MM.1S (cell line): ENCODE results near the gene EPB41L2.

ENCODE experiments used
- DNase-seq: peaks from one replicate; pipeline ENCODE4 v3.0.0-alpha.2; 2015
- H2AFZ ChIP-seq: fragments of 300-600 bp; sonication (generic); 2 replicates; pipeline ENCODE4 v1.6.0; 2016; ENCODE audit warnings: antibody characterized with exemption, low read length
- H3F3A ChIP-seq: fragments of 300-600 bp; sonication (generic); 2 replicates; pipeline ENCODE4 v1.6.1; 2016; ENCODE audit warnings: mild to moderate bottlenecking, antibody characterized with exemption, low read length, moderate library complexity, mixed read lengths; ENCODE audit not compliant: insufficient read depth
- H3K27ac ChIP-seq: fragments of 300-600 bp; sonication (generic); 2 replicates; pipeline ENCODE4 v1.5.1; 2016; ENCODE audit warnings: mild to moderate bottlenecking, low read length
- H3K27me3 ChIP-seq: fragments of 300-600 bp; sonication (generic); replicated peaks from 2 replicates; pipeline ENCODE4 v1.6.0; 2016; ENCODE audit warnings: low read length; ENCODE audit not compliant: insufficient read depth
- H3K36me3 ChIP-seq: fragments of 300-600 bp; sonication (generic); replicated peaks from 2 replicates; pipeline ENCODE4 v1.6.1; 2016; ENCODE audit warnings: mild to moderate bottlenecking, low read length, mixed read lengths; ENCODE audit not compliant: insufficient read depth
- H3K4me1 ChIP-seq: fragments of 300-600 bp; sonication (generic); 2 replicates; pipeline ENCODE4 v1.6.1; 2016; ENCODE audit warnings: low read length, mixed read lengths
- H3K4me2 ChIP-seq: fragments of 300-600 bp; sonication (generic); 2 replicates; pipeline ENCODE4 v1.6.0; 2016; ENCODE audit warnings: low read depth, low read length
- H3K4me3 ChIP-seq: fragments of 300-600 bp; sonication (generic); 2 replicates; pipeline ENCODE4 v1.5.1; 2016; ENCODE audit warnings: low read length, mixed read lengths
- H3K79me2 ChIP-seq: fragments of 300-600 bp; sonication (generic); 2 replicates; pipeline ENCODE4 v1.6.1; 2016; ENCODE audit warnings: mixed run types, low read length, mixed read lengths
- H3K9ac ChIP-seq: fragments of 300-600 bp; sonication (generic); 2 replicates; pipeline ENCODE4 v1.6.1; 2016; ENCODE audit warnings: low read length, mixed read lengths
- H3K9me2 ChIP-seq: fragments of 300-600 bp; sonication (generic); replicated peaks from 2 replicates; pipeline ENCODE4 v1.6.1; 2016; ENCODE audit warnings: mild to moderate bottlenecking, low read length, mixed read lengths; ENCODE audit not compliant: insufficient read depth
- H3K9me3 ChIP-seq: fragments of 300-600 bp; sonication (generic); replicated peaks from 2 replicates; pipeline ENCODE4 v1.6.1; 2016; ENCODE audit warnings: mild to moderate bottlenecking, low read length, mixed read lengths; ENCODE audit not compliant: insufficient read depth
- H4K20me1 ChIP-seq: fragments of 300-600 bp; sonication (generic); 2 replicates; pipeline ENCODE4 v1.6.1; 2016; ENCODE audit warnings: mild to moderate bottlenecking, low read length, moderate library complexity, mixed read lengths; ENCODE audit not compliant: insufficient read depth
- CTCF ChIP-seq: fragments of 300-600 bp; sonication (generic); IDR thresholded peaks from 2 replicates; pipeline ENCODE4 v1.5.1; 2016; ENCODE audit warnings: antibody characterized with exemption, low read length, mixed read lengths
- EZH2 ChIP-seq: fragments of 300-600 bp; sonication (generic); optimal IDR thresholded peaks from 2 replicates; pipeline ENCODE3; 2017; ENCODE audit warnings: low read depth, mild to moderate bottlenecking, antibody characterized with exemption, low read length, mixed read lengths
- EZH2phosphoT487 ChIP-seq: fragments of 300-600 bp; sonication (generic); IDR thresholded peaks from 2 replicates; pipeline ENCODE4 v1.6.1; 2018; ENCODE audit warnings: antibody characterized with exemption, low read length

The EPB41L2 gene

GRCh38 chr6:130872250-130873095 lies 190.6 kb downstream of the EPB41L2 start:
- Histone ChIP-seq H3K27me3 (no peaks in the 10 kb centered on the region), H3K79me2 (no peaks in the 10 kb centered on the region), H3K4me2 (no peak overlapping the region), H3K9ac (no peak overlapping the region), H2AFZ (no peak overlapping the region), H3K9me3 (no peaks in the 10 kb centered on the region), H3K4me3 (no peak overlapping the region), H3K27ac (no peak overlapping the region), H3K4me1 (peaks cover 19% of the 10 kb centered on the region), H3F3A (no peaks in the 10 kb centered on the region), H4K20me1 (no peaks in the 10 kb centered on the region), H3K9me2 (no peaks in the 10 kb centered on the region), H3K36me3 (no peaks in the 10 kb centered on the region)
- no peak for TF ChIP-seq EZH2
- TF ChIP-seq CTCF = peak; percentile 93
- DNase-seq = peak; percentile 67

GRCh38 chr6:130870179-130870880 lies 192.7 kb downstream of the EPB41L2 start:
- H3K9me2 ChIP-seq = no peaks in the 10 kb centered on the region
- no peaks in the 10 kb centered on the region for H3K9me3 ChIP-seq
- peaks cover 32% of the 10 kb centered on the region for H3K4me1 ChIP-seq
- H3K9ac ChIP-seq = no peak overlapping the region
- H3K4me2 ChIP-seq = no peak overlapping the region
- no peaks in the 10 kb centered on the region for H3K36me3 ChIP-seq
- H3K79me2 ChIP-seq = no peaks in the 10 kb centered on the region
- H3F3A ChIP-seq = peaks cover 12% of the 10 kb centered on the region
- no peak overlapping the region for H2AFZ ChIP-seq
- no peak for TF ChIP-seq EZH2
- TF ChIP-seq CTCF = no peak
- TF ChIP-seq EZH2phosphoT487 = no peak
- H3K4me3 ChIP-seq = no peak overlapping the region
- H4K20me1 ChIP-seq = no peaks in the 10 kb centered on the region
- H3K27me3 ChIP-seq = no peaks in the 10 kb centered on the region
- peak; percentile 44 for DNase-seq
- no peak overlapping the region for H3K27ac ChIP-seq

- Histone ChIP-seq H3K4me2 (no peak overlapping the region), H3K27me3 (no peaks in the 10 kb centered on the region), H3K4me3 (no peak overlapping the region), H3F3A (peaks cover 12% of the 10 kb centered on the region), H4K20me1 (no peaks in the 10 kb centered on the region), H2AFZ (no peak overlapping the region), H3K4me1 (peaks cover 34% of the 10 kb centered on the region), H3K36me3 (no peaks in the 10 kb centered on the region), H3K27ac (no peak overlapping the region), H3K79me2 (no peaks in the 10 kb centered on the region), H3K9ac (no peak overlapping the region), H3K9me2 (no peaks in the 10 kb centered on the region), H3K9me3 (no peaks in the 10 kb centered on the region)
- no peak for DNase-seq
- no peak for TF ChIP-seq CTCF
Measured at GRCh38 chr6:130869681-130870080, 193.4 kb downstream of the EPB41L2 start.
